CD4-positive, alpha-beta T cell treated with Interleukin-21 for 1 hour (primary cell): ENCODE measurements around the gene UBR1.

Experiments used
- DNase-seq: peaks from one replicate; pipeline ENCODE4 v3.0.0-alpha.2; 2020

The UBR1 gene

GRCh38 chr15:43105077-43105736 lies 631 bp downstream of the UBR1 start:
- peak; percentile 53 for DNase-seq

GRCh38 chr15:43104426-43104825 lies 1.4 kb downstream of the UBR1 start:
- no peak for DNase-seq

DNA sequence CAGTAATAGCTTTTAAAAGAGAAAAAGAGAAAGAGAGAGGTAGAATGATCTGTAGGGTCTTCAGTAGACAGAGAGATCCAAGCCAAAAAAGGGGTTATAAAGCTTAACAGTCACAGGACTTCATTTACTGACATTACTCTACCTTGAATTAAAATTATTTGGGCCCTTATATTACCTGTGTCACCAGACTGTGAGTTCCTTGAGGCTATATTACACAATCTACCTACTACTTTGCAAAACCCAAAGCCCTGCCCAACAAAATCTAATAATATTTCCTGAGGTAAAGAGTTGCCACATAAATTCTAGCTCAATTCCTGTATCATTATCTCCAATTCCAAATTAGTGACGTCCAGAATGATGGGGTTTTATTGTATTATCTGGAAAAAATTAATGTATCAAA lies 1.9 kb downstream of the UBR1 start:
- no peak for DNase-seq

- DNase-seq = no peak
Measured at GRCh38 chr15:43102187-43102586, 3.7 kb downstream of the UBR1 start.

GRCh38 chr15:43100971-43101370 lies 4.9 kb downstream of the UBR1 start:
- no peak for DNase-seq

- no peak for DNase-seq
Measured at GRCh38 chr15:43099105-43099845, 6.6 kb downstream of the UBR1 start.

DNA sequence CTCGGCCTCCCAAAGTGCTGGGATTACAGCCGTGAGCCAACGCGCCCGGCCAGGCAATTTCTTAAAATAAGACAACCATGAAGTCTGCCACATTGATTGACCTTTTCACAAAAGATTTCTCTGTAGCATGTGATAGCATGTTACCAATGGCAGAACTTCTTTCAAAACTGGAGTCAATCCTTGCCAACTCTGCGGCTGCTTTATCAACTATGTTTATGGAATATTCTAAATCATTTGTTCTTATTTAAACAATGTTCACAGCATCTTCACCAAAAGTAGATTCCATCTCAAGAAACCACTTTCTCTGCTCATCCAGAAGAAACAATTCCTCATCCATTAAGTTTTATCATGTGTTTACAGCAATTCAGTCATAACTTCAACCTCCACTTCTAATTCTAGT lies 9.4 kb downstream of the UBR1 start:
- DNase-seq = no peak

- no peak for DNase-seq
Measured at GRCh38 chr15:43095708-43096347, 10.0 kb downstream of the UBR1 start.

DNA sequence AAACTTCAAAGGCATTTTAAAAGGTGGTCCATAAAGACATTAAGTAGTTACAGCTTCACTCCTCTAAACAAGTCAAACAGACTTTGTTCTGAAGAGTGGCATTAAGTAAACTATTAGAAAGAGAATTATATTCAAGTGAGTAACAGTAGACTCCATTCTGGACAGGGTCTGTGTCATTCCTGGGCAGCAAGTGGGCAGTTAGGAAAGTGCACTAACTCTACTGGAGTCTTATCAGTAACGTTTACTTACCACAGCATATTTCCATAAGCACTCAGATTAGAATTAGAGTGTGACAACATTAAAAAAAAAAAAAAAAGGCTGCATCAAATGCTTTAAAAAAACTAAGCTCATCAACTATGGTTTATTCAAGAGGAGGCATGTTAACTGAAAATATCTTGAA lies 10.6 kb downstream of the UBR1 start:
- no peak for DNase-seq

DNA sequence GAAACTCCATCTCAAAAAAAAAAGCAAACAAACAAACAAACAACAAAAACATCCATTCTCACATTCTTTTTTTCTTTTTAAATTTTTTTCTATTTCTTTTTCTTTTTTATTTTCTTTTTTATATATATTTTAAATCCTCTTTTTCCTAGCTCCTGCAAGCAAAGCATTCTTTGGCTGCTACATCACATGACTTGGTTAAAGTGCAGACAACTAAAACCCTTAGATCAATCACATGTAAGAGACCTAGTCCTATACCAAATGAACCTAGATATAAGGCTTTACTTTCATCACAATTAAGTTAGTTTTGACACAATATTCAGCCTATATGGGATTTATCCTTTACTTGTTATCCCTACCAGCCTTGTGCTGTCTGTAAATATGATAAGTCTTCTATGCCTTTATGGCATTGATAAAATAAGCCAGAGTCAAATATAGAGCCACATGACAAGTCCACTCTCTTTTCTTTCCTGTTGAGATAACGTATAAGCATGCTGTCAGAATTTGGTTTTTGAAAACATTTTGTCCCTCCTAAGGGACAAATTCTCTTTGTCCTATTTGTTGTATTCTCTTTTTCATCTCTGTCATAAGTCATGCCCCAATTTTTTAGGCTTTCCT lies 11.3 kb downstream of the UBR1 start:
- no peak for DNase-seq

- DNase-seq = no peak
Measured at GRCh38 chr15:43093026-43093425, 12.8 kb downstream of the UBR1 start.

- no peak for DNase-seq
Measured at GRCh38 chr15:43091859-43092258, 14.0 kb downstream of the UBR1 start.

GRCh38 chr15:43086551-43086950 lies 19.3 kb downstream of the UBR1 start:
- DNase-seq = no peak

DNA sequence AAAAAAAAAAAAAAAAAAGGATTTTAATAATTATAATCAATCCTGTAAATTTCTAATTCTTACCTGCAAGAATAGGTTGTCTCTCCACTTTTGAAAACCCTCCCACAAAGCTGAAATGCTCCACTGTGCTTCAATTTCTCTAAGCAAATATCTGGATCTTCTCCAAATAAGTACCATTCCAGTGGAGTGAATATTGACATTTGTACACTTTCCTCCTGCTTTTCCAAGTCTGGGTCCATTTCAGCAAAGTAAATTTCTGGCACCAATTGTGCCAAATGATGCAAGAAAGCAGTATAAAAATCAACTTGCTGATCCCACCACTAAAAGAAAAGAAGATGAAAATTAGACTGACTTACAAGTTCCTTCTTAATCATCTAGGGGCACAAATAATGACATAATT lies 19.9 kb downstream of the UBR1 start:
- no peak for DNase-seq

DNA sequence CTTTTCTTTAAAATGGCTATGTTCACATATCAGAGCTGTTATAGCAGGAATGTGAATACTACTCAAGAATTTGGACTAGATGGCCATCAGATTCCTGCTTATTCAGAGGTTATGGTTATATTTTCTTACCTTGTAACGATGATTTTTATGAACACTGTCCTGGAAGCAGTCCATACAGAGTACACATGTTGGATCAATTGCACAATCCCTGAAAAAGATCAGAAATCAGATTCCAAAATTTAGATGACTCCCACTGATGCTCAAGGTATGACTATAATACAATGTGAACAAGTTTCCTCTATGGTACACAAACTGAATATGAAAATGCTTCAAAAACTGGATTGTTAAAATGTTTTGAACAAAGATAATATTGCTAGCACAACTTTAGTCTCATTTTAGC lies 23.3 kb downstream of the UBR1 start:
- no peak for DNase-seq

DNA sequence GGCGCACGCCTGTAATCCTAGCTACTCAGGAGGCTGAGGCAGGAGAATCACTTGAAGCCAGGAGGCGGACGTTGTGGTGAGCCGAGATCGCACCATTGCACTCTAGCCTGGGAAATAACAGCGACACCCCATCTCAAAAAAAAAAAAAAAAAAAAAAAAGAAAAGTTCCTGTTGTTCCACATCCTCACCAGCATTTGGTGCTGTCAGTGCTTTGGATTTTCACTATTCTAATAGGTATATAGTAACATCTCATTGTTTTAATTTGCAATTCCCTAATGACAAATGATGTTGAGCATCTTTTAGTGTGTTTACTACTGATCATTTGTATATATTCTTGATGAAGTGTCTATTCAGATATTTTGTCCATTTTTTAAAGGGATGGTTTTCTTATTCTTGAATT lies 24.6 kb downstream of the UBR1 start:
- DNase-seq = no peak

GRCh38 chr15:43071451-43071850 lies 34.4 kb downstream of the UBR1 start:
- DNase-seq = no peak

- DNase-seq = no peak
Measured at GRCh38 chr15:43070893-43071292, 34.9 kb downstream of the UBR1 start.

DNA sequence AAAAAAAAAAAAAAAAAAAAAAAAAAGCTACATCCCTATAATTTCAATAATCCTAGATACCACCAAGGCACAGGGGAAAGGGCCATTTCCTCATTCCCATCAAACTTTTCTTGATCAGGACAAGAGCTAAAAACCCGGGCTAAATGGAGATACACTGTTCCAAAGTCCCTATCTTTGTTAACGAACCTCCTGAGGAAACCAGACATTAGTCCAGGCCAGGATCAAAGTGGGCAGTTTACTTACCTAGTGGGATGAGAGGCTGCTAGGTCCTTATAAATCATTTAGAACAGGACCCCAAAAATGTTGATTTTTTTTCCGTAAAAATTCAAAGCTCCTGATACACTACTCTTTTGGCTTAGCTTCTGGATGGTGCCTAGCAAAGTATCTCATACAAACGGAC lies 35.6 kb downstream of the UBR1 start:
- no peak for DNase-seq

GRCh38 chr15:43067717-43068461 lies 37.9 kb downstream of the UBR1 start:
- DNase-seq = no peak

DNA sequence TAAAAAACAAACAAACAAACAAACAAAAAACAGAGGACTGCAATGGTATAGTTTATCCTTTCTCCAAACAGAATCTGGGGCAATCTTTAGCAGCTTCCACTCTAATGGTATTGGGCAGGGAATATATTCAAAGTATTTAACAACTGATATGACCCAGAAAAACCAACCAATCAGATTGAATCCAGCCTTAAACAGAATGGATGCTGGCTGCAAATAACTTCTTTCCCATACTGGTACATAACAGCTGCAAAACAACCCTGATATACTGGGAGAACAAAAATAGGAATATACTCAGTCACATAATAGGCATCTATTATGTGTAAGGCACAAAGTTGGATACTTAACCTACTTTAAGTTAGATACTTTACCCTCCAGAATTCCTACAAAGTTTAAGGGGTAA lies 49.1 kb downstream of the UBR1 start:
- DNase-seq = no peak

GRCh38 chr15:43052860-43053259 lies 53.0 kb downstream of the UBR1 start:
- DNase-seq = no peak

- no peak for DNase-seq
Measured at GRCh38 chr15:43048935-43049334, 56.9 kb downstream of the UBR1 start.
